Measurements from ENCODE around the gene SCFD1.
"Not testable (repeated sequence)": the region's sequence is repeated elsewhere in the genome, so short reads cannot be mapped to it uniquely, and the experiment has no call there.

SCFD1 gene

GRCh38 chr14:30673071-30673470 lies 51.0 kb downstream of the SCFD1 start:
- no peaks in the 10 kb centered on the region for H4K20me1 ChIP-seq (ENCODE audit: insufficient read depth, low read length)
- DNase-seq (no peak), ATAC-seq (ENCODE audit: insufficient read depth, low read depth) (no peak)
- no peaks in the 10 kb centered on the region for H3K9me3 ChIP-seq (ENCODE audit: insufficient read depth, low read length, severe bottlenecking)
- no peak overlapping the region for H2AFZ ChIP-seq (ENCODE audit: low read depth, low read length)
- no peak overlapping the region for H3K9ac ChIP-seq (ENCODE audit: low read depth, low read length)
- H3K79me2 ChIP-seq (ENCODE audit: insufficient read depth, low read length), result no peaks in the 10 kb centered on the region
- H3K27ac ChIP-seq (ENCODE audit: low read length), result no peak overlapping the region
- no peak overlapping the region for H3K4me2 ChIP-seq (ENCODE audit: insufficient read depth, low read length)
- H3K36me3 ChIP-seq (ENCODE audit: insufficient read depth, low read length), result peaks cover 32% of the 10 kb centered on the region; the same call in 1 of the 2 replicates
- no peaks in the 10 kb centered on the region for H3K4me1 ChIP-seq (ENCODE audit: insufficient read depth, low read length)
- H3K4me3 ChIP-seq (ENCODE audit: low read depth in 1 of 2, low read length in 2 of 2), result no peak overlapping the region
- TF ChIP-seq EZH2 (IDR thresholded peaks at IDR 0.05; ENCODE audit: borderline replicate concordance, low read depth, low read length, severe bottlenecking) (no peak), CTCF (IDR thresholded peaks at IDR 0.05; ENCODE audit: borderline replicate concordance, extremely low read depth, low read length, poor library complexity, severe bottlenecking) (no peak)
- no peaks in the 10 kb centered on the region for H3K27me3 ChIP-seq (ENCODE audit: insufficient read depth, low read length, poor library complexity)

- H2AFZ ChIP-seq (ENCODE audit: low read depth, low read length), result no peak overlapping the region
- H3K4me1 ChIP-seq (ENCODE audit: insufficient read depth, low read length), result no peaks in the 10 kb centered on the region
- no peaks in the 10 kb centered on the region for H3K27me3 ChIP-seq (ENCODE audit: insufficient read depth, low read length, poor library complexity)
- ATAC-seq (ENCODE audit: insufficient read depth, low read depth), result no peak
- no peaks in the 10 kb centered on the region for H3K9me3 ChIP-seq (ENCODE audit: insufficient read depth, low read length, severe bottlenecking)
- no peak overlapping the region for H3K27ac ChIP-seq (ENCODE audit: low read length)
- H3K9ac ChIP-seq (ENCODE audit: low read depth, low read length), result no peak overlapping the region
- no peaks in the 10 kb centered on the region for H3K79me2 ChIP-seq (ENCODE audit: insufficient read depth, low read length)
- DNase-seq, result no peak
- H3K36me3 ChIP-seq (ENCODE audit: insufficient read depth, low read length), result peaks cover 44% of the 10 kb centered on the region; the same call in 1 of the 2 replicates
- TF ChIP-seq CTCF (IDR thresholded peaks at IDR 0.05; ENCODE audit: borderline replicate concordance, extremely low read depth, low read length, poor library complexity, severe bottlenecking) (no peak), EZH2 (IDR thresholded peaks at IDR 0.05; ENCODE audit: borderline replicate concordance, low read depth, low read length, severe bottlenecking) (no peak)
- H4K20me1 ChIP-seq (ENCODE audit: insufficient read depth, low read length), result no peaks in the 10 kb centered on the region
- H3K4me2 ChIP-seq (ENCODE audit: insufficient read depth, low read length), result no peak overlapping the region
- H3K4me3 ChIP-seq (ENCODE audit: low read depth in 1 of 2, low read length in 2 of 2), result no peak overlapping the region
Observed at GRCh38 chr14:30678926-30679431, 56.9 kb downstream of the SCFD1 start.

GRCh38 chr14:30680036-30680435 lies 57.9 kb downstream of the SCFD1 start:
- no peaks in the 10 kb centered on the region for H3K4me1 ChIP-seq (ENCODE audit: insufficient read depth, low read length)
- ATAC-seq (ENCODE audit: insufficient read depth, low read depth) (no peak), DNase-seq (no peak)
- no peaks in the 10 kb centered on the region for H4K20me1 ChIP-seq (ENCODE audit: insufficient read depth, low read length)
- H3K4me2 ChIP-seq (ENCODE audit: insufficient read depth, low read length), result no peak overlapping the region
- H2AFZ ChIP-seq (ENCODE audit: low read depth, low read length), result no peak overlapping the region
- no peaks in the 10 kb centered on the region for H3K79me2 ChIP-seq (ENCODE audit: insufficient read depth, low read length)
- no peak overlapping the region for H3K4me3 ChIP-seq (ENCODE audit: low read depth in 1 of 2, low read length in 2 of 2)
- H3K27me3 ChIP-seq (ENCODE audit: insufficient read depth, low read length, poor library complexity), result no peaks in the 10 kb centered on the region
- peaks cover 40% of the 10 kb centered on the region; the same call in 1 of the 2 replicates for H3K36me3 ChIP-seq (ENCODE audit: insufficient read depth, low read length)
- TF ChIP-seq EZH2 (IDR thresholded peaks at IDR 0.05; ENCODE audit: borderline replicate concordance, low read depth, low read length, severe bottlenecking) (no peak), CTCF (IDR thresholded peaks at IDR 0.05; ENCODE audit: borderline replicate concordance, extremely low read depth, low read length, poor library complexity, severe bottlenecking) (no peak)
- no peak overlapping the region for H3K9ac ChIP-seq (ENCODE audit: low read depth, low read length)
- H3K9me3 ChIP-seq (ENCODE audit: insufficient read depth, low read length, severe bottlenecking), result no peaks in the 10 kb centered on the region
- no peak overlapping the region for H3K27ac ChIP-seq (ENCODE audit: low read length)

GRCh38 chr14:30680776-30681175 lies 58.7 kb downstream of the SCFD1 start:
- not testable (repeated sequence) for H3K27ac ChIP-seq (ENCODE audit: low read length); DNase-seq
- H3K36me3 ChIP-seq (ENCODE audit: insufficient read depth, low read length), result peaks cover 33% of the 10 kb centered on the region; the same call in 1 of the 2 replicates

More at GRCh38 chr14:30680776-30681175, 58.7 kb downstream of the SCFD1 start:
- not testable (repeated sequence) for H3K4me2 ChIP-seq (ENCODE audit: insufficient read depth, low read length); H4K20me1 ChIP-seq (ENCODE audit: insufficient read depth, low read length); H3K9ac ChIP-seq (ENCODE audit: low read depth, low read length); H2AFZ ChIP-seq (ENCODE audit: low read depth, low read length); H3K4me1 ChIP-seq (ENCODE audit: insufficient read depth, low read length); H3K79me2 ChIP-seq (ENCODE audit: insufficient read depth, low read length); H3K9me3 ChIP-seq (ENCODE audit: insufficient read depth, low read length, severe bottlenecking); H3K27me3 ChIP-seq (ENCODE audit: insufficient read depth, low read length, poor library complexity); ATAC-seq (ENCODE audit: insufficient read depth, low read depth); H3K4me3 ChIP-seq (ENCODE audit: low read depth in 1 of 2, low read length in 2 of 2)

Data from DND-41 (cell line).